GM21423 (cell line): ENCODE measurements around the gene BACE1.
"Not testable (repeated sequence)": the region's sequence is repeated elsewhere in the genome, so short reads cannot be mapped to it uniquely, and the experiment has no call there.

ENCODE experiments used
- ATAC-seq: cut with Tn5 transposase; IDR thresholded peaks from one replicate; pipeline ENCODE4 v1.9.1; 2021; ENCODE audit warnings: mild to moderate bottlenecking, moderate library complexity; ENCODE audit not compliant: unreplicated experiment

Gene BACE1

DNA sequence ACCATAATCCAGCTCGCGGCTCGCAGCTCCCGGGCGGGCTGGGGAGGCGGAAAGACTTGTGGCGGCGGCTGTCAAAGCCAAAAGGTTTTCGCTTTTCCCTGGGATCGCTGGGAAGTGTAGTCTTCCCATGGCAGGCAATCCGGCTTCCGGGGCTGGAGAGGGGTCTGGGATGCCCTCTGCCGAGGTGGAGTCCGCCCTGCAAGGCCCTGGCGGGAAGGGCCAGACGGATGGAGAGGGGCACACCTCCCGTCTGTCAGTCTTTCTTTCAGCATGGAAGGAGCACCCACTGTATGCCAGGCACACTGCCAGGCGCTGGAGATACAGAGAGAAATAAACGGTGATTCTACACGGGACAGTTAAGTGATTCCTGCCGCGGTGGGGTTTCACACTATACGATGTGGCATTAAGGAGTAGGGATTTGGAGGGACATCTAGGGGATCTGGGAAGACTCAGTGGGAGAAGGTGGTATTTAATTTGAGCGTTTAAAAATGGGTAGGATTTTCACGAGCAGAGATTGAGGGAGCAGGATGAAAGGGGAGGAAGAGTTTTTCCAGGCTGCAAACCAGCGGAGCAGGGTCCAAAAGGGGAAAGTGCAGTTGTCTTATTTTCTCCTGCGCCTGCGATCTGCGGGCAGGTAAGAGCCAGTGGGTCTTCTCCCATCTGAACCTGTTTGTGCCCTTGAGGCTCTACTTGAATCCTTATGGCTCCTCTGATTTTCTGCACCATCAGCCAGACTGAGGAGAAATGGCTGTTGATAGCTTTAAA is at the start of gene BACE1:
BACE1 (minus strand) TSS at position 60 of the 765 bp plus-strand sequence. CDS start 461 bp downstream, outside the sequence.
- no peak for ATAC-seq

DNA sequence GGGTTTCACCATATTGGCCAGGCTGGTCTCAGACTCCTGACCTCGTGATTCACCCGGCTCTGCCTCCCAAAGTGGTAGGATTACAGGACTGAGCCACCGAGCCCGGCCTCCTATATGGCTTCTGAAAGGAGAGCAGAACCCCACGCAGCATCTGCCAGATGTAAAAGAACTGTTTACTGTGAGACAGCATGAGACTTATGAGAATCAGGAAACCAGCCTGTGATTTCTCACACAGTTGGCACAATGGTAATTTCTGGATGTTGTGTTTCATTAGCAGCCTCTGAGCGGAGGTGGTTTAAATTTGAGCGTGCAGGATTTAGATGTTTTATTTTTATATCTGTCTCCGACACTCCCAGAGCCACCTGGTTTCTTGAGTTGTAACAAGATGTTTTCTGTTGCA is 45.4 kb upstream of the BACE1 start:
- no peak for ATAC-seq

DNA sequence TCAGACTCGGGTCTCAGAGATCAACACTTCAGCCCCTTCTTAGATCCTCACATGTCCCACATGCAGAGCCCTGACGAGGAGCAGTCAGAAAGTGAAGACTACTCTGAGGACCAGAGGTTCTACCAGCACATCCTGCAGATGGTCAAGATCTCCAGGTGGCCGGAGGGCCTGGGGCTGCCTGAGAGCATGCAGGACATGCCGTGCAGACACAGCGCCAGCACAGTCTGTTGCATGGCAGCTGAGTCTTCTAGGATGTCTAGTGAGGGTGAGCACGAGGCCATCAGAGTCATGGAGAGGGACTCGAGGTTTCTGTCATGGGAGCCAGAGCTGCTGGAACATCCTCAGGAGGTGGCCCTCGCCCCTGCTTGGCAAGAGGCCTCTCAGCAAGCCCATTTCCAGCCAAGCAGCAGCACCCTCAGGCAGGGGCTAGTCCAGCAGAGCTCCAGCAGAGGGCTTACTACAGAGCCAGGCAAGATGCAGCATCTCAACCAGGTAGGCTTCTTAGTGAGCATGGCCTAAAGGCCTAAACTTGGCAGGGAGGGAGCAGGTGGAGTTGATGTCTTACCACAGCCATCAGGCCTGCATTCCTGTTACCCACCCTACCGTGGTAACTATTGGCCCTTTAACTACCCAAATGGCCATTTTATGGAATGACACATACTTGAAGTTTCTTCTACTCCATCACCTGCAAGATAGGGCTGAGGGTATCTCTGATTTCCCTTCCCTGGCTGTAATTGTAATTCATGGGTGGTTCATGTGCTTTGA is 40.3 kb upstream of the BACE1 start:
- ATAC-seq = no peak

DNA sequence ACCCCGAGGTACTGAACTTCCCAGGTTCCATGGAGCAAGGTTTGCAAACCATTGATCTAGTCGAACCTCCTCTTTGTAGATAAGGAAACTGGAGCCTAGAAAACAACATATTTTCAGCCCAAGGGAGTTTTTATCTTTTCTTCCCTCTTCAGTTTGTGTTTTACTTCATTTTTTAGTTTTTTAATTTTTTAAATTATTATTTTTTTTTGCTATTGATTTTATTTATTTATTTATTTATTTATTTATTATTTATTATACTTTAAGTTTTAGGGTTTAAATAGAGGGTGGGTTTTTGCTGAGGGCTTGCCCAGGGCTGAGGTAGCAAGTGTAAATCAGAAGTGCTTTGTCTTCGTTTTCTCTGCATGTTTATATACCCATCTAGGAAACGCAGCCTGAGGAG is 38.5 kb upstream of the BACE1 start:
- ATAC-seq = no peak

DNA sequence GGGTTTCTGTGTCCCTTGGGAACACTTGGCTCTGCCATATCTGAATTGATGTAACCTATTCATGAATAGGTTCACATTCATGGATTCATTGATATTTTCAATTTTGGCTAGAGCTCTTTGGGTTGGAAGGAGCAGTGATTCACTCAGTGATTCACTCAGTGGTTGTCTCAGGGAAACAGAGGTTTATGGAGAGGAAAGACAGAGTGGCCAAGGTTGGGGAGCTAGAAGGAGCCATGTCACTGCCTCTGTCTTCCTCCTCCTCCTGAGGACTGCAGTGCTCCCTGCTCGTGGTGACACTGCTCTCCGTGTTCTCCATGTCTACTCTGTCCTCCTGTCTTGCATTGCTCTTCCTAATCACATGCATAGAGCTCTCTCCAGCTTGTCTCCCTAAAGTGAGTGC is 29.0 kb upstream of the BACE1 start:
- ATAC-seq = no peak

DNA sequence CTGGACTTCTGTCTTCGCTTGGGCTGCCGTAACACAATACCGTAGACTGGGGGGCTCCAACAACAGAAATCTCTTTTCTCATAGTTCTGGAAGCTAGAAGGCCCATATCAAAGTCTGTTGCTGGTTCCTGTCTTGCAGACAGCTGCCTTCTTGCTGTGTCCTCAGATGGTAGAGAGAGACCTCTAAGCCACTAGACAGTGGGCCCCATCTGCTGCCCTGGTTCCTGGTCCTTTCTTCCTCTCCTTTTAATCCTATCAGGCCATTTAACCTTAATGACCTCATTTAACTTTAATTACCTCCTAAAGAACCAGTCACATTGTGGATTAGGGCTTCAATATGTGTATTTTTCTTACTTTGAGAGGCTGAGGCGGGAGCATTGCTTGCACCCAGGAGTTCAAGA is 21.0 kb upstream of the BACE1 start:
- ATAC-seq = no peak

DNA sequence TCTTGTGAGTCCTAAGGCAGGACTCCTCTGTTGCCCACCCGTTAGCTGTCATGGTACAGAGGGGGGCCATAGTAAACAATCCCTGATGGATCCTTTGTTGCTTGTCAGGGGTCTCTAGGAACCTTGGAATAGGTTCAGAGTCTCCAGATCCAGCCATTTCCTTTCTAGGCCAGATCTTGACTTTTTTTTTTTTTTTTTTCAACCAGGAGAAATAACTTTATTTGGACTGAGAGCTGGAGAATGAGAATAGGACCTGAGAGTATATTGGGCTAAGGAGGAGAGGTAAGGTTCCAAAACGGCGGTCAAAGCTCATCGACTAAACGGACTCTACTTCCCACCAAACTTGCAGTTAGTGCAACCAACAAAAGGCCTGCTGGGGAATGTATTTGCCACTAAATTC is 19.3 kb upstream of the BACE1 start:
- ATAC-seq = no peak

DNA sequence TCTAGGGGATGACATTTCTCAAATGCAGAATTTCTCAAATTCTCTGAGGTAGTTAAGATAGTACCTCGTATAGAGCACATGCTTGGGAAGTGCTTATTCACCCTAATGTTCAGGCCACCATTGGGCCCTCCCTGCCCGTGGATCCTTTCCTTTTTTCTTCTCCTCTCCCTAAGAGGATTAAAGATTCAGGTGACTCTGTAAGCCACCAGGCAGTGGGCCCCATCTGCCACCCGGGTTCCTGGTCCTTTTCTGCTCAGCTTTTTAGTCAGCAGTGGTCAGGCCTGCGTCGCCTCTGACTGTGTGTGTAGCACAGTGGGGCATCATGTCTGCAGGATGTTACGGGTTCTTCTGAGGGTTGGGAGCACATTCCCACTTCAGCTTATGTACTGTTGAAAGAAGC is 18.8 kb upstream of the BACE1 start:
- no peak for ATAC-seq

DNA sequence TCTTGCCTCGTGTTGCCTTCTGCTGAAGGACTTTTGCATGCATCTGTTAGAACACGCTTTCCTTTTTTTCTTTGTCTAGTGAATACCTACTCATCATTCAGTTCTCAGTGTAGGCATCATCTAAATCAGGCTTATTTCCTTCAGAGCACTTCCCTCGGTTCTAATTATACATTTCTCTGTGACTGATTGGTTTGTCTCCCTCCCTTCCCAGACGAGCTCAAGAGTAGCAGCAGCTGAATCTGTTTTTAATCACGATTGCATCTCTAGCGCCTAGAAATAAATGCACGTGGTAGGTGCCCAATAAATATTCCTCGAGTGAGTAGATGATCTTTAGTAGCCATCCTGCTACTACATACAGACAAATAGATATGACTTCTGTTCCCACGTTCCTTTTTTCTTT is 17.9 kb upstream of the BACE1 start:
- no peak for ATAC-seq

DNA sequence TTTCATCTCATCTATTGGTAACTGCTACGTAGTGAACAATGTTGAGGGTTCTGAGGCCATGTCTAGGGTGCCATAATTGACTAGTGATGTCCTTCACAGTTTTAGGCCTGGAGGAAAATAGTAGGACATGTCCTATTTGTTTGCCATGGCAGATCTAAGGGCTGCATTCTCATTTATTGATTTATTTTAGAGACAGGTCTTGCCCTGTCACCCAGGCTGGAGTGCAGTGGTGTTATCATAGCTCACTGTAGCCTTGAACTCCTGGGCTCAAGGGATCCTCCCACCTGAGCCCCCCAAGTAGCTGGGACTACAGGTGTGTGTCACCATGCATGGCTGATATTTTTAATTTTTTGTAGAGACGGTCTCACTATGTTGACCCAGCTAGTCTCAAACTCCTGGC is 16.8 kb upstream of the BACE1 start:
- no peak for ATAC-seq

DNA sequence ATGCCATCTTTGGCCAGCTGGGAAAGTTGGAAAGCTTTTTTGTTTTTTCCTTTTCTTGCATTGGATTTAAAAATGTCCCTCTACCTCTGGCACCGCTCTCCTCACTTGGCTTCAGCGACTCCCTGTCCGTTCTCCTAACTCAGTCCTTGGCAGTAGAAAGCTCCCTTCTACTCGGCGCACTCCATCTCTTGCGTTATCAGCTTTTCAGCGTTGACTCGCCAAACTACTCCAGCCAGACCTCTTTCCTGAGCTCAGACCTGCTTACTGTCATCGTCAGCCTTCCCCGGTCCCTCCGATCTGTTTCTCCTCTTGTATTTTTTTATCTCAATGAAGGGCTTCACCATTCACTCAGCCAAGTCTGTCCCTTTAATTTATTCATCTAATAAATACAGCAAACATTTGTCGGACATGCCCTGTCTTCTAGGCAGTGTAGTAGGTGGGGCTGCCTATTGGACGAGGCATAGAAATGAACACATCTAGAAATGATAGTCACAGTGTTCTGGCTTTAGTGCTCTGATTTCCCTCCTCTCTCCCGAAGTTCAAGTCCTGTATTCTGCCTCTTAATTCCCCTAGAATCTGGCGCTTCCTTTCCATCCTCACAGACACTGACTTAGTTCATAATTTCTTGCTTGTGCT is 12.4 kb upstream of the BACE1 start:
- ATAC-seq = peak; percentile 15

DNA sequence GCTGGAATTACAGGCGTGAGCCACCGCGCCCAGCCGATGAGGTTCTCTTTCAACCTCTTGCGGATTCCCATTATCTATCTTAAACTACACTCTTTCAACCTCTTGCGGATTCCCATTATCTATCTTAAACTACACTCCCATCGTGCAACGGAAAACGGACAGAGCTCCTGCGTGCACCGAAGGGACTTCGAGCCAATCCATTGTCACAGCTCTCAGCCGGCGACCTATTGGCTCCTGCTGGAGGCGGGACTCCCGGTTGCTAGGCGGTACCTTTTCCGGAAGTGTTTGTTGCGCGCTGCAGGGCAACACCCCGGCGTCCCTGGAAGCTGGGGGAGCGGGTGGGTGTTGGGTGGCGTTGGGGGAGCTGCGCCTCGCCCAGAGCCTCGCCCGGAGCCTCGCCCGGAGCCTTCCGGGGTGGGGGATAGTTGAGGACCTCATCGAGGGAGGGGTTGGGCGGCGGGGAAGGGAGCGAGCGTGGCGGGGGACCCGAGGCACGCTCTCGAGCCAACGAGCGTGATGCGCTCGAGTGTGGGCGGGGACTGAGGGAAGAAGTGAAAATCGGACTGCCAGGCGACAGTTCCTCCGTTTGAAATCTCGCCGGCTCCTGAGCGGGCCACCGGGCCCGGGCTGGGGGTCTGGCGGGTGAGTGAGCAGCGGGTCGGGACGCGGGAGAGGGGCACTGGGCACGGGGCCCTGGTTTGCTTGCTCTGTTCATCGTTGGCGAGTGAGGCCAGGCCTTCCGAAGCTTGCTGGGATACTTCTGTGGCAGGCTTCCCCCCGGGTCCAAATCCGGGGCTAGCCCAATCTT is 11.7 kb upstream of the BACE1 start, which contains the start of gene CEP164:
CEP164 (plus strand) TSS at position 288 of the 808 bp plus-strand sequence. CDS start 10,733 bp downstream, outside the sequence.
- ATAC-seq = peak; percentile 95

DNA sequence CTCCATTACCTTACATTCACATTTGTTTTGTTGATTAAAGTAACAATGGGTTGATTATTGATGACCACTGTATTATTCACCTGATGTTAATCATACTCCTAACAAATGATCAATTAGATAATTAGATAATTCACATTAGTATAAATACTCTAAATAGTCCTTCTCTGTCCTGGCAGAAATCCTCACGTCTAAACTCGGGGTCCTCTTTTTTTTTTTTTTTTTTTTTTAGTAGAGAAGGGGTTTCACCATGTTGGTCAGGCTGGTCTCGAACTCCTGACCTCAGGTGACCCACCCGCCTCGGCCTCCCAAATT is 11.2 kb upstream of the BACE1 start:
- ATAC-seq = not testable (repeated sequence)

DNA sequence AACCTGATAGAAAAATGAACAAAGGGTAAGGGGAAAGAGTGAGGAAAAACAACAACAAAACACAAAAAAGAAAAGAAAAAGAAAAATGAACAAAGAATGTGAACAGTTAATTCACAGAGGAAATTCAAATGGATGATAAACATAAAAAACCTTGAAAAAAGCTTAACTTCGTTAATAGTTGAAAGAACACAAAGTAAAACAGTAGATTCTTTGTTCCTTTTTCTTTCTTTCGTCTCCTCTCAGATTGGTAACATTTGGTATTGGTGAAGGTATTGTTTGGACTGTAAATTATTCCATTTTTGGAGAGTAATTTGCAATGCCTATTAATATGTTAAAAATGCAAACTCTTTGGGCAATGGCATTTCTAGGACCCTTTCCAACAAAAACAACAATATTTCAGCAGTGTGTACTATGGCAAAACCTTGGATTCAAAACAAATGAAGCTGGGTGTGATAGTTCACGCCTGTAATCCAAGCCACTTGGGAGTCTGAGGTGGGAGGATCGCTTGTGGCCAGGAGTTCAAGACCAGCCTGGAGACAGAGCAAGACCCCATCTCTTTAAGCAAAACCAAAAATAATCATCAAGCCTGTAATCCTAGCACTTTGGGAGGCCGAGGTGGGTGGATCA is 3.3 kb upstream of the BACE1 start:
- ATAC-seq = no peak

DNA sequence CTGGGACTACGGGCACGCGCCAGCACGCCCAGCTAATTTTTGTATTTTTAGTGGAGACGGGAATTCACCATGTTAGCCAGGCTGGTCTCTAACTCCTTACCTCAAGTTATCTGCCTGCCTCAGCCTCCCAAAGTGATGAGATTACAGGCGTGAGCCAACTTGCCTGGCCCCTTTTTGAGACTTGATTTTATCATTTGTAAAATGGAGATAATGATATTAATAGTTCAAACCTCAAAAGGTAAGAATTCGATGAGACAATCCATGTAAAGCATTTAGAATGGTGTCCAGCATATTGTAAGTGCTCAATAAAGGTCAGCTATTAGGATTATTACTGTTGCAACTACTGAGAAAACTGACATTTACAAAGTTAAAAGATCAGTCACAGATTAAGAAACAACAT is 2.7 kb upstream of the BACE1 start:
- ATAC-seq = no peak

DNA sequence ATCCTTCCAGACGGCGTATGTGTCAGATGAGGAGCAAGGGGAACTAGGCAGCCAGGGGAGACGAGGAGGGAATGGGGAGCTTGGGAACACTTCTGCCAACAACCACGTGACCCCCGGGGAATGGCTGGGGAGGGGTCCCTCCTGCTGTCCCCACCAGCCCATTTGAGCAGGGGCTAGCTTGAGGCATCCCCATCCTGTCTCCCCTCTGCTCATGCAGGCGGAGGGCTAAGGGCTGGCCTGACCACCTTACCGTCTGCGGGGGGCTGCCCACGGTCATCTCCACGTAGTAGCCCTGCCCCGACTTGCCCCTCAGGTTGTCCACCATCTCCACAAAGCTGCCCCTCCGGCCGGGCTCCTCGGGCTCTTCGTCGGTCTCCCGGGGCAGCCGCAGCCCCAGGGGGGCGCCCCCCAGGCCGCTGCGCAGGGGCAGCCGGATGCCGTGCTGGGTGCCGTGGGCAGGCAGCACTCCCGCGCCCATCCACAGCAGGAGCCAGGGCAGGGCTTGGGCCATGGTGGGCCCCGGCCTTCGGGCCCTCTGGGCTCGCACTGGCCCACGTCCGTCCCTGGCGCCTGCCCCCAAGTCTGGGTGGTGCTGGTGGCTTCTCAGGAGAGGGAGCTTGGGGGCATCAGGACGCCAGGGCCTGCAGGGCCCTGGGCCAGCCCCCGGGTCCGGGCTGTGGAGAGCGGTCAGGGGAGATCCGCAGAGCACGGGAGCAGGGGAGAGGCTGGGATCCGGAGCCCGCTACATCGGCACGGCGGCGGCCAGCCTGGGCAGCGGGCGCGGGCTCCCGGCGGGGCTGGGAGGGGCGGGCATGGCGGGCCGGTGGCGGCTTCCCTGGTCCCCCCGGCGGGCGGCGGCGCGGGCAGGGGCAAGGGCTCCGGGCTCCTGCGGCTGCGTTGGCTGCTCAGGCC is 515 bp downstream of the BACE1 start:
- no peak for ATAC-seq

DNA sequence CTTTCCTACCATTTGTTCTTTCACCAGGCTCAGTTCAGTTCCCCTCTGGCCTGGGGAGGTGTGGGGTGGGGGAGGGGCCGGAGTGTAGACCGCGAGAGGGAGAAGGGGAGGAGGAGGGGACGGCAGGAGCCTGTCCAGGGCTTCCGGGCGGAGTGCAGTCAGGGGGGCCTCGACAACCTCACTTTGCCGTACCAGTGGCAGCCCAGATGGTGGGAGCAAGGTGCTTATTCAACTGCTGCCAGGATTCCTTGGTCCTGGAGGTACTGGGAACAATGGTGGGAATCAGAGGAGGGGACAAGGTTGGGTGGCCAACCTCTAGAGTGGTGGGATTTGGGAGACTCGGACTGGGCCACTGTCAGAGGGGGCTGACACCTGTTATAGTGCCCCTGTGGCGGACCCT is 1.2 kb downstream of the BACE1 start:
- ATAC-seq = no peak

DNA sequence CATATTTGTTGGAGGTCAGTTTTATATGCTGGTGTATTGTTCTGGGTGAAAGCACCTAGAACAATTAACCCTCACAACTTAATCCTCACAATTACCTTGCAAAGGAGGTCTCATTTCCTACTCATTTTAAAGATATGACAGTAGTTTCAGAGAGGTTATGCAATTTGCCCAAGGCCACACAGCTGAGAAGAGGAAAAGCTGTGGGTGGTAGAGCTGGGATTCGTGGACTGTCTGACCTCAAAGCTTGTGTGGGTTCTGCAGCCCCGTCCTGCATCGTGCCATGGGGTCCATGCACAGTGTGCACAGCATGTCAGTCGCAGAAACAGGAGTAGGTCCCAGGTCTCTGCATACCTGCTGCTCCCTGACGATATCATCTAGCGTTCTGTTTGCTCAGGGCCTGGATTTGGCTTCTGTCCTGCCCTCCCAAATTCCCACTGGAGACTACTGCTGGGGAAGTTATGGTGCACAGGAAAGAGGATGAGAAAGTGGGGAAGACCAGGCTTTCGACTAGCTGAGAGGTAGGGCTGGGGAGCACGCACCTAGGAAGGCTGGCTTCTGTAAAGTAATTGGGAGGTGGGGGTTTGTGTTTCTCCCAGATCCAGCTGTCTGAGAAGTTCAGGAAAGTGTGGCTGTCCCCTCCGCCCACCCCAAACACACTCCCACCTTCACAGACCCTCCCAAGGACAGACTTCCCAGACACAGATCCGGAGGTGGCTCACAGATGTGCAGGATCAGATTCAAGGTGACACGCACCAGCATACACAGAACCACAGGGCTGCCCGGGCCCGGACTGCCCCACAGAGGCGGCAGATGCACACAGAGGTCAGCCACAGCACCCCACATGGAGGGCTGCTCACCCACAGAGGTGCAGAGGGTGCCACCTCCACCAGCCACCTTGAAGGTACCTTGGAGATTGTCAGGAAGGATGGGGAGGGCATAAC is 2.0 kb downstream of the BACE1 start:
- no peak for ATAC-seq

DNA sequence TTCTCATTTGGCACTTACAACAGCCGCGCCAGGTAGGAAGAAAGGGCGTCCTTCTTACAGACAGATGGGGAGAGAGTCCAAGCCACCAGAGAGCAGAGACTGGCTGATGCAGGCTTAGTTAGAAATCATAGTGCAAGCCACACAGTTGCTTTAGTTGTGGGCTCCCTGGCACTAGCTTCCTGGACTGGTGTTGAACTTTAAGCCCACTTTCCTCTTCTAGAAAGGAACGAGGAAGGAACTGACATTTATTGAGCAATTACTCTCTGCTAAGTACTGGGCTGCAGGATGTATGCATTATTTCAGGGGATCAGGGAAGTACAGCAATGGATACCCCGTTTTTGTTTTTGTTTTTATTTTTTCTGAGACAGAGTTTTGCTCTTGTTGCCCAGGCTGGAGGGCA is 3.0 kb downstream of the BACE1 start:
- ATAC-seq = no peak
